Stimulated activated CD4-positive, alpha-beta T cell treated with anti-CD3 and anti-CD28 coated beads, Interleukin-2, amount 100 ng/mL, for 48 hours (primary cell): ENCODE results near the gene NLRP3.
"Not testable (repeated sequence)": the region's sequence is repeated elsewhere in the genome, so short reads cannot be mapped to it uniquely, and the experiment has no call there.

Experiments used
- DNase-seq, 2 donors: peaks; one replicate each; pipeline ENCODE4 v3.0.0-alpha.2; 2020

NLRP3 gene

GRCh38 chr1:247472035-247472434, 56.1 kb downstream of the NLRP3 start:
- DNase-seq, result no peak

DNA sequence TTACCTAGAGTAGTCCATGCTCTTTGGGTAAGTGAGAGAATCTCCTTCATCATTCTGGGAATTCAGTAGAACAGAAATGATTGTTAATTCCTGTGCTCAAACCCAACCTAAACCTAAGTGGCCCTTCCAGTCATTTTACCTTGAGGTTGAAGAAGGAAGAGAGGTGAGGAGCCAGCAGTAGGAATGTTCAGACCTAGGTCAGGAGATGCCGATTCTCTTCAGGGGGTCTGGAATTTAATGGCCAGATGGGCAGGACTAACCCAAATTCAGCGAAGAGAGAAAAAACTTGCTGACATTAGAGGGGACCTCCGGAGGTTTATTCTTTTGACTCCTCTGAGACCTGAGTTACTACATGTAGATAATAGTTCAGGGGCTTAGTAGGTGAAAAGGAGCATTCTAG, 58.4 kb downstream of the NLRP3 start:
- DNase-seq, result no peak

DNA sequence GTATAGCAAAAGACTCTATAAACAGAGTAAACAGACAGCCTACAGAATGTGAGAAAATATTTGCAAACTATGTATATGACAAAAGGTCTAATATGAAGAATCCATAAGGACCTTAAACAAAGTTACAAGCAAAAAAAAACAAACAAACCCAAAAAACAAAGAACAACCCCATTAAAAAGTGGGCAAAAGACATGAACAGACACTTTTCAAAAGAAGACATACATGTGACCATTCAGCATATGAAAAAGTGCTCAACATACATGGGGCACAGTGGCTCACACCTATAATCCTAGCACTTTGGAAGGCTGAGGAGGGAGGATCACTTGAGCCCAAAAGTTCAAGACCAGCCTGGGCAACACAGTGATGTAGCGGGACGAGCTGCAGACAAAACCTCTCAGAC, 59.8 kb downstream of the NLRP3 start:
- no peak for DNase-seq

GRCh38 chr1:247476328-247477058, 60.5 kb downstream of the NLRP3 start:
- not testable (repeated sequence) for DNase-seq

GRCh38 chr1:247482747-247483146, 66.8 kb downstream of the NLRP3 start:
- DNase-seq, result no peak

DNA sequence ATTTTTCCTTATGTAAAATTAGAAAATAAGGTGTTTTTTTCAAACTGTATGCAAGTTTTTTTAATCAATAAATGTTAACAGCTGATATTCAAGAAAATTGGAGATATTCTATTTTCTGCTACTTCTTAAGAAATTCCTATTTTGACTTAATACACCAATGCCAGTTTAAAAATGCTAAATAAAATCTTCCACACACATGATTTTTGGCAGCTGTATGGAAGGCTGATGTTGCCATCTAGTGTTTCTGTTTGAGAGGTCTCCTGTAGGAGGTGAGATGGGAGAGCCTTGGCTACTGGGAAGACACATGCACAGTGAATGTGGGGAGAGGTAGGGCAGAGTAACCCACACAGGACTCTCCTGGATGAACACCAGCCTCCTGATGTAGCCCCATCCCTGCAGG, 71.1 kb downstream of the NLRP3 start:
- peak in 1 of 2 donors; percentile 27 for DNase-seq

GRCh38 chr1:247491328-247491727, 75.4 kb downstream of the NLRP3 start:
- DNase-seq, result no peak

GRCh38 chr1:247493106-247493505, 77.1 kb downstream of the NLRP3 start:
- DNase-seq, result no peak

- no peak for DNase-seq
Observed at GRCh38 chr1:247494767-247495166, 78.8 kb downstream of the NLRP3 start.

DNA sequence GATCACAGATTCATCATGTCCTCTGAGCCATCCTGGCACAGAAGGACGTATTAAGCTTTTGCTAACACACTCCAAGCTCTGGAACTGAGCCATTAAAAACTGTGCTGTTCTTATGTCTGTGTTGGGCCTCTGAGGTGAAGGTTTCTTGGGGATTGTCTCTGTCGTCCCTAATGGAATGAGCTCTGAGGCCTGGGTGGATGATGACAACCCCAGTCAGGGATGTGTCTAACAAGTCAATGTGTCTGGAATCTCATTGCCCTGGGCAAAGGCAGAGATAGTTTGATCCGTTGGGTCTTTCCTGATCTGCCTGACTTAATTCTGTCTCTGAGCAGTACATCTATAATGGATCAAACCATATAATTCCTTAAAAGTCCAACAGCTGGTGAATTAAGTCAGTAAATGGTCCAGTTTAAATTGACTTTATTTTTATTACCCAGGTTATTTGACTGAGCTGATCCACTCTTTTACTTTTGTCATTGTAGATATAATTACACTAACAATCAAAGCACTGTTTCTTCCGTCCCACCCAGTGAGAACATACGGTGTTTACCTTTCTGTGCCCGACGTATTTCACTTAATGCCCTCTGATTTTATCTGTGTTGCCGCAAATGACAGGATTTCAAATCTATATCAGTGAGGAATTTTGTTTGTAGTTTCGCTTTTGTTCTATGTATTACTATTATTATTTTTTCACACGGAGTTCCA, 80.8 kb downstream of the NLRP3 start:
- DNase-seq, result no peak
